GM18498 (cell line): ENCODE data around the gene DPYSL5.

Experiments
- ATAC-seq: cut with Tn5 transposase; IDR thresholded peaks from one replicate; pipeline ENCODE4 v1.9.1; 2021; ENCODE audit warnings: mild to moderate bottlenecking, moderate library complexity; ENCODE audit not compliant: unreplicated experiment

Gene DPYSL5

DNA sequence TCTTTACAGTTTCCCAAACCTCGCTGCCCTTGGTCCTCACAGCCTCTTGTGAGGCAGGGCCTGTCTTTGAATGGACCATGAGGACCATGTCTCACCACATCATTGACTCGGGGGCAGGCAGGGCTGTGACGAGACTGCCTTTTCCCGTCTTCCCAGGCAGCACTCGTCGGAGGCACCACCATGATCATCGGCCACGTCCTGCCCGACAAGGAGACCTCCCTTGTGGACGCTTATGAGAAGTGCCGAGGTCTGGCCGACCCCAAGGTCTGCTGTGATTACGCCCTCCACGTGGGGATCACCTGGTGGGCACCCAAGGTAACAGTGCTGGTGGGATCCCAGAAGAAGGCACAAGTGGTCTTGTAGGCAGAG lies 76.8 kb downstream of the DPYSL5 start:
- ATAC-seq: no peak

DNA sequence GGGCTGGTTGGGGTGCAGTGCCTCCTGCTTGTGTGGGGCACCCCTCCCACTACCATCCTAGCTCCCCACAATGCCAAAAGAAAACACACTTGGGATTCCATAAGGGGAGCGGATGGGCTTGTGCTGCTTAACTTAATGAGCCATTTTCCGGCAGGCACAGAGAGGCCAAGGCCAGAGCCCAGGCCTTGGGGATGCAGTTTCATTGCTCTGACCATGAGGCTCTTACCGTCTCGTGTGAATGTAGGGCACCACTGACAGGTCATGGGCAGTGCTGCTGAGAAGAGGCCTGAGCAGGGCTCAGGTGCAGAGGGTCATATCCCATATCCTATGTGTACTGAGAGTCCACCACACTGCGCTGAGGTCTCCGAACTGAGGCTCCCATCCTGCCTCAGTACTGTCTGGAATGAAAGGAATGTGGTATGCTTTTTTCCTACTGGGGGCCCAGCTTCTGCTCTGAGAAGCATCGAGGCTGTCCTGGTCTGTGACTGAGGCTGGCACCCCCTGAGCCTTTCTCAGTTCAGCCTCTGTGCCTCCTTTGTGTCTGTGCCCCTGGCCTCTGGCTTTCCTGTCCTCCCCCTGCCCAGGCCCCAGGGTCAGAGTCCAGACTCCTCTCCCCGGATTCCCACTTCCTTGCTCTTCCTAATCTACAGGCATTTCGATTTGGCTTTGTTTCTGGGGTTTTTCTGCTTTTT lies 77.3 kb downstream of the DPYSL5 start:
- ATAC-seq: no peak

DNA sequence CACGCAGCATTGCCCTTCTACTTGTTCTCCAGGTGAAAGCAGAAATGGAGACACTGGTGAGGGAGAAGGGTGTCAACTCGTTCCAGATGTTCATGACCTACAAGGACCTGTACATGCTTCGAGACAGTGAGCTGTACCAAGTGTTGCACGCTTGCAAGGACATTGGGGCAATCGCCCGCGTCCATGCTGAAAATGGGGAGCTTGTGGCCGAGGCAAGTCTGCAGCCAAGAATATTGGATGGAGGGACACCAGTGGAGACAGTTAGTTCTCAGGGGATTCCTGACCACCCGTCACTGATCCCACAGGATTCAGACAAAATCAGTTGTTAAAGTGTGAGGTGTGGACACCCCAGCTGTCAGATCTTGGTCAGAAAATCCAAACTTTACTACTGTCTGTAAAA lies 79.3 kb downstream of the DPYSL5 start:
- no peak for ATAC-seq

DNA sequence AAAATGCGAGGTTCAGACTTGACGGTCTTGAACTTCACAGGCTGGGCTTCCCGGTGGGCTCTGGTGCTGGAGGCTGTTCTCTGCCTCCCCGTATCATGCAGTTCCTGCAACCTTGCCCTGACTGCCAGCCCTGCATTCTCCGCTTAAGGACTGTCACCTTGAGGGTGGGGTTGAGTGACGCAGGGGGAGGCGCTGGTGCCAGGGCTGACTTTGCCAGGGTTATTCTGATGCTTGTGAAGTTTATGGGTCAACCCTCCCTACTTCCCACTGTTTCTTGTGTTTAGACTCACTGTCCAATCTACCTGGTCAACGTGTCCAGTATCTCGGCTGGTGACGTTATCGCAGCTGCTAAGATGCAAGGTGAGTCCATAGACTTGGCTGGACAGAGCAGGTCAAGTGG lies 85.0 kb downstream of the DPYSL5 start:
- no peak for ATAC-seq

DNA sequence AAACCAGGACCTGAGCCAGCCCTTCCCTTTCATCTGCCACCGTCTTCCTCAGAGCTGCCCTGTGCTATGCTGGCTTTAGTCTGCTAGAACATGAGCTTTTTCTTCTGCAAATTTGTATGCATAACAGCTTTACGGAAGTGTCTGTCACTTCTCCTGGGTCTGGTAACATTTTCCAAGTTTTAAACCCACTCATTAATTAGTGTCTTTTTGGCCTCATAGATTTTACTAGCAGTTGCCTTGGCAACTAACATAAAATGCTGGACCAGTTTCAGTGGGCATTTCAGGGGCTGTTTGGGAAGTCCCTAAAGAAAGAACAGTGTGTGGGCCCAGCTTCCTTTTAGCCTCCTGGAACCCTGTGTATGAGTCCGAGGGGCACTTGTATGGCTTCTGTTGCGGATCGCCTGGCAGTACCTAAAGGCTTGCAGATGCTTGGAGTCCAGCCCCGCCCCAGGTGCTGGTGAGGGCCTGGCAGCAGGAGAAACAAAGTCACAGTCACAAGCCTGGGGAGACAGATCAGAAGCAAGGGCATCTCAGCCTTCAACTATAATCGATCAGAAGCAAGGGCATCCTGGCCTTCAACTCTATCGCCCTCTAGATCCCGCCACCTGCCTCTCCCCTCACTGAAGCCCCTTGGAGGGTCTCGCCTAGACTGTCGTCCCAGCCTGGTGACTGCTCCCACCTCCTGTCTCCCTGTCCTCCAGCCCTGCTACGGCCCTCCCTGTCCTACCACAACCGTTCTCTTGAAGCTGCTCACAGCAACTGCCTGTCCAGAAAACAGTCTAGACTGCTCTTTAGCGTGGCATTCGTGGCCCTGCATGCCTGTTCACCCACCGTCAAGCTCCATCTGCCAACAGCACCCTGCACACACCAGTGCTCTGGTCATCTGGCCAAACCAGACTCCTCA lies 85.8 kb downstream of the DPYSL5 start:
- no peak for ATAC-seq

DNA sequence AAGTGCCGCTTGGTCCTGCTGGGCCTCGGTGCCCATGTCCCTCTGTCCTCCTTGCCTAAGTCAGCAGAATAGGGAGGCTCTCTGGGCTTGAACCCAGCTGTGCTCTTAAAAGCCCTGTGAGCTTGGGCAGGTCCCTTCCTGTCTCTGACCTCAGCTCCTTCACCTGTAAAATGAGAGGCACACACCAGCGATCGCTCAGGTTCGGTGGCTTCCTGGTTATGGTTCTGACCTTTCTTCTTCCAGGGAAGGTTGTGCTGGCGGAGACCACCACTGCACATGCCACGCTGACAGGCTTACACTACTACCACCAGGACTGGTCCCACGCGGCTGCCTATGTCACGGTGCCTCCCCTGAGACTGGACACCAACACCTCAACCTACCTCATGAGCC lies 86.4 kb downstream of the DPYSL5 start:
- ATAC-seq: no peak

DNA sequence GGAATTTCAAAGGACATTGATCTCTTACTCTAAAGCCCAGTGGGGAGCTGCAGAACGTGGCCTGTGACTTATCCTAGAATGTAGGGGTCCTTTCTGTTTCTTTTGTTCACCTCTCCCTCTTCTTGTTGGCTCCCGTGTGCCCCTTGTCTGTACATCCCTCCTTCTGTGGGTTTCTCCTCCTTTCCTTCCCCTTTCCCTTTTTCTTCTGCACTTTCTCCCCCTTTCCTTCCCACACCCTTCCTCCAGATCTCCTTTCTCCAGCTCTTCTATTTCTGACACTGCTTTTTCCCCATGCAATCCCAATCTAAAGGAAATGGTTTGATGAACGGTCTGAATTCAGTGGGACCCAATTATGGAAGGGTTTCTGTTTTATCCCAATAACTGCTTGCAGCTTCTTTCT lies 87.1 kb downstream of the DPYSL5 start:
- no peak for ATAC-seq

DNA sequence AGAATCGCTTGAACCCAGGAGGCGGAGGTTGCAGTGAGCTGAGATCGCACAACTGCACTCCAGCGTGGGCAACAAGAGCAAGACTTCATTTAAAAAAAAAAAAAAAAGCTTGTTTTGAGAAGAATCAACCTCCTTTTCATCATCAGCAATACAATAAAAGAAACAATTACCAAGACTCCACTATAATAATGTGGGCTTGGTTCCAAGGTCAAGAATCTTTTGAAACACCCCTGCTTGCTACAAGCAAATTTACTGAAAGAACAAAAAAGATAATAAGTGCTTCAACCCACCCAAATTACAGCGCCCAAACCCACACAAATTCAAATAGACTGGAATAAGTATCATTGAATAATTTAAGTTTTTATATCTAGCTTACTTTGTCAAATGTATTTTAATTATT lies 88.9 kb downstream of the DPYSL5 start:
- no peak for ATAC-seq

DNA sequence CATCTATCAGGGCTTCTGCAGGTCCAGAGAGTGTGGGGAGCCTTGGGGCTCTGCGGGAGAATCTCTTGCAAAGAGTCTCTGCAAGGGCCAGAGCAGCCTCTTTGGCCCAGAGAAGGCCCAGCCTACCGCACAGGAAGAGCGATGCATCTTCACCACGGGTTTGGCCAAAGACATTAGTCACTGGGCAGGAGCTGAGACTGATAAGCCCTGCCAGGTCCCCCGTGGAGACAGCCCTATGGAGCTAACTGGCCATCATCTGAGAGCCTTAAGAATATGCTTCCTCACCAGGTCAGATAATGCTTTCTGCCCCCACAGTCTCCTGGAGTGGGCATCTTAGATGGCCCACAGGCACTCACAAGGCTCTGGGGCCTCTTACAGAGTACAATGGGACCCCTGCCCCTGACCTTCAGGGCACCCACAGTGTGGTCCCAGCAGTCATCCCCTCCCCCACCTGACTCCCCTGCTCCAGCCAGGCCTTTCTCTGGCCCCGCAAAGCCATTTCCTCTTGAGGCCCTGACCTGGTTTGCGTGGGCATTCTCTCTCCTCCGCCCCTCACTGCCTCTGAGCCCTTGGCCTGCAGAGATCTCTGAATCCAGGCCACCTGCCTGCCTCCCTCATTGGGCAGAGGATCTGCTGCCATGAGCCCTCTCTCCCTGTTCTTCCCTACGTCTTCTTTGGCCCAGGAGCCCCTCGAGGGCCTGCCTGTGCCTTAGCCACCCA lies 90.6 kb downstream of the DPYSL5 start:
- no peak for ATAC-seq

DNA sequence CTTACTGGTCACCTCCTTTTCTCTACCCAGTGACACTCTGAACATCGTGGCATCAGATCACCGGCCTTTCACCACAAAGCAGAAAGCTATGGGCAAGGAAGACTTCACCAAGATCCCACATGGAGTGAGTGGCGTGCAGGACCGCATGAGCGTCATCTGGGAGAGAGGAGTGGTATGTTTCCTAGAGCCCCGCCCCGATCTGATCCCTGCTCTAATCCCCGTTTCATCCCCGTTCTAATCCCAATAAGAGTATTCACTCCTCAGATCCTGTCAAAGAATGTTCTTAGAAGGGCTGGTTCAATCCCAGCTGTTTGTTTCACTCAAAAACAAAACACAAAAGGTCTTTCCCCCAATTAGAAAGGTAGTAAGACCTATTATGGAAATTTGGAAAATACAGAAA lies 92.1 kb downstream of the DPYSL5 start:
- ATAC-seq: no peak

DNA sequence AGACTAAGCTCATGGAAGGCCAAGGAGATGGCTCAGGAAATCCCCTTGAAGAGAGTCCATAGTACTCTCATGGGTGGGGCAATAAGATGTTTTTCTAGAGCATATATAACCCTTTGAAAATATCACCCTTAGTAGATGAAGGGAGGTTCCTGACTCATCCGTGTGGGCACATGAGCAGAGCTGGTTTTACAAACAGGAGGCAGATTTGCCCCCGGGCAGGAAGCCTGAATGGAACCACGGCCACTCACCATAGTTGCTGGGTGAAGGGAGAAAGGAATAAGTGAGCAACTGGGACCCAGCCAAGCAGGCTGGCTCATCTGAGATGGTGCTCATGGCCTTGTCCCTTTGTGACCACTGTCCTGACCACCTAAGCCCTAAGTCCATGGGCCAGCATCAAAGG lies 93.6 kb downstream of the DPYSL5 start:
- ATAC-seq: no peak

DNA sequence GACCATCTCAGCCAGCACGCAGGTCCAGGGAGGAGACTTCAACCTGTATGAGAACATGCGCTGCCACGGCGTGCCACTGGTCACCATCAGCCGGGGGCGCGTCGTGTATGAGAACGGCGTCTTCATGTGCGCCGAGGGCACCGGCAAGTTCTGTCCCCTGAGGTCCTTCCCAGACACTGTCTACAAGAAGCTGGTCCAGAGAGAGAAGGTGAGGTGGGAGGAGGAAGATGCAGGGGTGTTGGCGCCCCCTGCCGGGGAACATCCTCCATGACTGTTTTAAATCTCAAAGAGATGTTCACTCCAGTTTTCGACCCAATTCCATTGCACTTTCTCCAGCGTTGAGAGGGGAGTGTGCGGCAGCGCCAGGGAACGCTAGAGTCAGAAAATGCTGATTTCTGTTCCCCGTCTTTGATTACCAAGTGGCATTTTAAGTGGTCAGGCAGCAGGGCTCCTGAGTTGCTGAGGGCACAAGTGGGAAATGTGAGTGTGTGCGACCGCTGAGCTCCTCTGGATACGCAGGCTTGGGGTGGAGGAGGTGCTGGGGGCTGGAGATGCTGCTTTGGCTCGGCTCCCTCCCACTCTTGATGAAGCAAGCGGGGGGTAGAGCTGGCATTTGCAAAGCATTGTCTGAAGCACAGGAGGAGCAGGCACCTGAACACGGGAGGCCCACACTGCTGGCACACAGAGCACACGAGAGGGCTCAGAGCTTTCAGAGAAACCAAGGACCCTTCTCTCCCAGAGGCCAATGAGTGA lies 94.8 kb downstream of the DPYSL5 start:
- no peak for ATAC-seq

DNA sequence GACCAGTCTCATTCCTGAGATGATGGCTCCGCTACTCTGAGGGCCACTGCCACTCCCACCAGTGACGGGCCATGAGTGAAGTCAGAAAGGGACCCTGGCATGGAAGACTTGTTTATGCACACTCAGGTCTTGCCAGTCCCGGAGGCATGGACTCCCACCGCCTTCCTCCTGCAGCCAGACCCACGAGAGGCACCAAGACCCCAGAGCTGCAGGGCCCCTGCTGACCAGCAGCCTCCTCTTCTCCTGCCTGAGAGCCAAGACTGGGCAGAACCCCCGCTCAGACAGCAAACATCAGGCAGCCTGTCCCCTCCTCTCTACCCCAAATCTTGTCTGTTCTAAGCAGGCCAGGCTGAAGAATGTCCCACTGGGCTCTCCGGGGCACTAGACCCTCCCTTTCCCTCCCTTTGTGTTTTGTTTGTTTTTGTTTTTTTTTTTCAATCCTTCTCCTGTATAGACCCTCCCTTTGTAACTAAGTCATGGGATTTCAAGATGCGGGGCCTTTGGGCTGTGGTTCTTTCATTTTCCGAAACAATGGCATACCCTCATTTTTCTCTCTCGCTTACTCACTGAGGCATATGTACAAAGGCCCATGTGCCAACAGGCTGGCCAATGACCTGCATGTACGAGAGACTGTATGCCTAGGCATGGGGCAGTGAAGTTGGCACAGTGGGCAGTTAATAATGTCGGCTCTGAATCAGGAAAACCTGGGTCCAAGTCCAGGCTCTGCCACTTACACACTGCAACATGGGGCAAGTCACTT lies 98.2 kb downstream of the DPYSL5 start:
- no peak for ATAC-seq

DNA sequence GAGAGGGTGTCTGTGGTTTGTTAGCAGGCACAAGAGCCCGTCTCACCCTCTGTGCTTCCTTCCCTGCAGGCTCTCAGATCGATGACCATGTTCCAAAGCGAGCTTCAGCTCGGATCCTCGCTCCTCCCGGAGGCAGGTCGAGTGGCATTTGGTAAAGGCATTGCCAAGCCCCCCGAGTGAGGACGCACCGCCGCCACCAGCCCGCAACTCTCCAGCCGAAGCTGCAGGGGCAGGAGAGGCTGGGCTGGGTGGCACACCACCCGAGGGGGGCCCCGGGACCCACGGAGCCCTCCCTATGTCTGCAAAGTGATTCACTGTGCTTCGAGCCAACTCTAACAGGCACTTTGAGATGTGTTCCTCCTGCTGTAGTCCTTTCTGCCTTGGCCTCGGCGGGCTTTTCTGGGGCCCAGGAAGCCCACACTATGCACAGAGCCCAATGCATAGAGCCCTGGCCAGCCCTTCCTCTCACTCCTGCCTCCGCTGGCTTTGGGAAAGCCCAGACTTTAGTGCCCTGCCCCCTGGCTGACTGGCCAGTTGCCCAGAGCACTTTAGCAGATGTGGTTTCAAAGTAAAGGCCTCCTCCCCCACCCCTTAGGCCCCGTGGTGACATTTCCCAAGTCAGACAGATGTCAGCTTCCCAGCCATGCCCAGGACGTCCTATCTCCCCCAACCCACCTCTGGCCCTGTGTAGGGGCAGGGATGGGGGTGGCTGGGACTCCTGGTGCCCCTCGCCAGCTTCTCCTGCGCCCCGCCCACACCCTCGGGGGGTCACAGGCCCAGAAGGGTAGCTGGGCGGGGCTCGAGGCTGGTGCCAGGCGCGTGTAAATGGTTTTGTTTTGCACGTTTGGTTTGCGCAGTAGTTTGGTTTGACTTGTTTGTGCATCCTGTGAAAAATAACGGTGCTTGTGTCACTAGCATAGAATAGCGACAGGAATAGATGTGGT lies 99.2 kb downstream of the DPYSL5 start:
- no peak for ATAC-seq

DNA sequence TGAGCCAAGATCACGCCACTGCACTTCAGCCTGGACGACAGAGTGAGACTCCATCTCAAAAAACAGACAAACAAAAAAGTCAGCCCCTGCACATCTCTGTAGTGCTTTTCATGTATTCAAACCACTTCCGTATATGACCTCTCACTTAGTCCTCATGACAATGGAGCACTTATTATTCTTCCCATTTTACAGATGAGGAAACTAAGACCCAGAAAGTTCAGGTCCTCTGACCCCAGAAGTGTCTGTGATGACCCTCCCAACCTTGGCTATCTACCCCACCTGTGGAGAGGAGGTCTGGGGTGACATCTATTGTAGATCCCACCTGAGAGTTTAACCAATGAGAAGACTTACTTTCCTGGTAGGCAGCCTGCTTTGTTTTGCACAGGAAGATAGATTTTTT lies 100.9 kb downstream of the DPYSL5 start:
- no peak for ATAC-seq

DNA sequence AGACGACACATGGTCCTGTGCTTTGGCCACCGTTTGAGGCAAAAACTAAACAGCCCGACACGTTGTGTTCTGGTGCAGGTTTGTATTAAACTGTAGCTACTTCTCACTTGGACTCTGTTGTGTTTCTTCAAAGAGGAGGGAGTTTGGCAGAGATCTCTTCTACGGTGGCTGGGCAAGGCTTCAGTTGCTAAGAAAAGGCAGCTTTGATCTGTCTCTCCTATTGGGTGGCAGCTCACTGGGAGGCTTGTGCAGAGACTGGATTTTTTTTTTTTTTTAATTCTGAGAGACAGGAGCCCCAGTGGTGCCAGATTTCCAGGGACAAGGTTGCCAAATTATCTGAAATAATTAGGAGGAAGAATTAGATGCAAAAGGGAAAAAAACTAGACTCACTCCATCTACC lies 102.3 kb downstream of the DPYSL5 start:
- ATAC-seq: no peak

DNA sequence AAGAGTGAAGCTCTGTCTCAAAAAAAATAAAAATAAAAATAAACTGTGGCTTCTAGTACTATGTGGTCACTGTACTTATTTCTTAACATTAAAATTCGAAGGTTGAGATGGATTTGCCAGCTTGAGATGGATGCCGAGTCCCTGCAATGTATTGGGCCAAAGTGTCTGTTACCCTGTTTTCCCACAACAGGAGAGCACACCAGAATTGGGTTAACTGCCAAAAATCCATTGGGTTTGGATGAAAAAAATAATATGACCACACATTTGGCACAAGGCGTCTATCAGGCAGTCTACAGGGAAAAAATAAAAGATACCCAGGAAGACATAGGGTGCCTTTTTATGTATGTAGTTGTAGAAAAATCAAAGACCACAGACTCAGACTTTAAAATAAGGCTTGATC lies 103.3 kb downstream of the DPYSL5 start:
- ATAC-seq: no peak

DNA sequence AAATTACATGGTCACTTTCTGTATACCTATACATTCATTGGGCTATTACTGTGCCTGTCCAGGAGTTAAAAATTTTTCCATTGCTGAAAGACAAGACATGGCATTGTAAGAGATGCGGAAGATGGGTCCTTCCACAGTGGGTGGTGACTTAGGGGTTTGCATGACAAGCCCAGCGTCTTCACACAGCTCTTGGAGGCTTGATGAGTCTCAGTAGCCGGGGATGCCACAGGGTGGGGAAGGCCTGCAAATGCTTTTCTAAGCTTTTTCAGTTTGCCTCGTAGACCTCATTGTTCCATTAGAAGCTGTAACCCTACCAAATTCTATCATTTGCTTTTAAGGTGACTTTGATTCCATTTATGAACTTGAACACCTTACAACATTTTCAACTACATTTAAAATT lies 104.4 kb downstream of the DPYSL5 start:
- ATAC-seq: no peak

DNA sequence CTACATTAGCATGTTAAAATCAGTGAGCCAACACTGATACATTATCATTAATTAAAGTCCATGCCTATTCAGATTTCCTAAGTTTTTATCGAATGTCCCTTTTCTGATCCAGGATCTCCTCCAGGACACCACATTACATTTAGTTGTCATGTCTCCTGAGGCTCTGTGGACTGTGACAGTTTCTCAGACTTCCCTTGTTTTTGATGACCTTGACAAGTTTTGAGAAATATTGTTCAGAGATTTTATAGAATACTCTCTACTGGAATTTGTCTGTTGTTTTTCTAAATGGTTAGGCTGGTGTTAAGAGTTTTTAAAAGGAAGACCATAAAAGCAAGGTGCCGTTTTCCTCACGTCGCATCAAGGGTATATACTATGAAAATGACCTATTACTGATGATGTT lies 106.2 kb downstream of the DPYSL5 start:
- no peak for ATAC-seq
